ENCODE data around the gene GNPNAT1.

DNA sequence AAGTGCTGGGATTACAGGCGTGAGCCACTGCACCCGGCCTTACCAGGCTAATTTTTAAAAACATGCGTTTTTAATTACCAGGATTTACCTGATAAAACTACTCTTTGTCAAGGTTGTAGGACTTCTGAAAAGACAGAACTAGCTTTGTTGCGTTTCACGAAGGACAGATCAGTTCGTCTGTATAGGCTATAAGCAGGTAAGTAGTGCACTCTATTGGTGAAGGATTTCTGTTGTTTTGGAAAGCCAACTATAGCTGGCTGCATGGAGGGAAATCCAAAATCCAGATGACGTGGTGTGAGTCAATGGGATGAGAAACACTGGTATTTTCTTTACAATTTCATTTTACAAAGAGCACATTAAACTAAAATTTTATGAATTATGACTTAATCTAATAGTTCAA lies 14.6 kb downstream of the GNPNAT1 start:
- TF ChIP-seq ZNF780A (CRISPR knock-in tag; IDR thresholded peaks at IDR 0.05): no peak
- TF ChIP-seq POLR2A (conservative IDR thresholded peaks at IDR 0.05): no peak
